HEK293T (cell line): ENCODE results near the gene SPATA21.

Experiments used
- CTCF ChIA-PET: fragments of 350-600 bp; formaldehyde crosslinking; extraction: SDS; loops from one replicate; lab custom pipeline; 2021; ENCODE audit warnings: antibody characterized with exemption, inconsistent platforms; lab: Yijun Ruan, JAX
- POLR2A ChIA-PET: fragments of 350-600 bp; formaldehyde crosslinking; extraction: SDS; loops from one replicate; lab custom pipeline; 2020; ENCODE audit warnings: antibody characterized with exemption, inconsistent platforms; lab: Yijun Ruan, JAX
- DNase-seq: peaks from one replicate; pipeline ENCODE4 v3.0.0; 2012; ENCODE audit warnings: mixed read lengths; ENCODE audit errors: extremely low spot score
- ARNT ChIP-seq: fragments of 450-650 bp; IDR thresholded peaks from 2 replicates; pipeline ENCODE4 v1.6.1; 2017; ENCODE audit warnings: mild to moderate bottlenecking
- BHLHE40 ChIP-seq: fragments of 450-650 bp; IDR thresholded peaks from 2 replicates; pipeline ENCODE4 v1.6.1; 2016; ENCODE audit warnings: mild to moderate bottlenecking, moderate library complexity, borderline replicate concordance
- CTBP1 ChIP-seq: fragments of 450-650 bp; IDR thresholded peaks from 2 replicates; pipeline ENCODE4 v1.6.1; 2016; ENCODE audit warnings: borderline replicate concordance
- ELF4 ChIP-seq: fragments of 450-650 bp; IDR thresholded peaks from 2 replicates; pipeline ENCODE4 v1.6.1; 2017; ENCODE audit warnings: antibody characterized with exemption
- FOXA1 ChIP-seq: fragments of 450-650 bp; IDR thresholded peaks from 2 replicates; pipeline ENCODE4 v1.6.1; 2016; ENCODE audit warnings: mild to moderate bottlenecking
- FOXK2 ChIP-seq: fragments of 450-650 bp; IDR thresholded peaks from 2 replicates; pipeline ENCODE4 v1.6.1; 2016; ENCODE audit warnings: mild to moderate bottlenecking
- FOXM1 ChIP-seq: fragments of 450-650 bp; IDR thresholded peaks from 2 replicates; pipeline ENCODE4 v1.6.1; 2017; ENCODE audit warnings: mild to moderate bottlenecking, borderline replicate concordance
- HDGF ChIP-seq: fragments of 450-650 bp; IDR thresholded peaks from 2 replicates; pipeline ENCODE4 v1.6.1; 2017; ENCODE audit warnings: antibody characterized with exemption, borderline replicate concordance
- L3MBTL2 ChIP-seq: fragments of 450-650 bp; conservative IDR thresholded peaks from 2 replicates; pipeline ENCODE4 v1.6.1; 2016; ENCODE audit warnings: mild to moderate bottlenecking
- LEF1 ChIP-seq: fragments of 450-650 bp; IDR thresholded peaks from 2 replicates; pipeline ENCODE4 v1.6.1; 2017; ENCODE audit warnings: mild to moderate bottlenecking, borderline replicate concordance
- NFRKB ChIP-seq: fragments of 450-650 bp; IDR thresholded peaks from 2 replicates; pipeline ENCODE4 v1.6.1; 2016; ENCODE audit warnings: mild to moderate bottlenecking, moderate library complexity
- SP1 ChIP-seq: fragments of 450-650 bp; IDR thresholded peaks from 2 replicates; pipeline ENCODE4 v1.6.1; 2017
- SUZ12 ChIP-seq: fragments of 450-650 bp; IDR thresholded peaks from 2 replicates; pipeline ENCODE4 v1.6.1; 2016; ENCODE audit warnings: mild to moderate bottlenecking
- TARDBP ChIP-seq: fragments of 450-650 bp; IDR thresholded peaks from 2 replicates; pipeline ENCODE4 v1.6.1; 2016
- ZNF384 ChIP-seq: fragments of 450-650 bp; IDR thresholded peaks from 2 replicates; pipeline ENCODE4 v1.6.1; 2016
- TF ChIP-seq, protein P1 (sequence below): fragments of 450-650 bp; IDR thresholded peaks from 2 replicates; pipeline ENCODE4 v1.6.1; 2016

SPATA21 gene

DNA sequence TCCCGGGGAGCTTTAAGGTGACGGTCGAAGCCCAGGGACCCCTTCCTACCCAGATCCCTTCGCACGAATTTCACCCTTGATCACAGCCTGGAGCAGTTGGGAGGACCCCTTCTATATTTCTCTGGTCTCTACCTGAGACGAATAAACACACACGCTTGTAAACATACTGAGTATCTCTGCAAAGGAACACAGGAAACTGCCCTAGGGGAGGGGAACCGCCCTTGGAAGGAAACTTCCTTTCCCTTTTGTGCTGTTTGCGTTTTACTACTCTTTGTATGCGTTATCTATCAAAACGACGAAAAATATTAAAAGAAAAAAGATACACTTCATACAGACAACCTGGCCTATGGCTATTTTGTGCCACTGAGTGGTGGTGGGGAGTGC is 4.0 kb upstream of the SPATA21 start:
- POLR2A ChIA-PET, result interaction anchor here (0.6 to 2.4 kb wide), 7 partner anchors 8 to 59 kb away, joined by 3 to 15 read pairs (median 8); no protein-coding TSS in a partner anchor
- CTCF ChIA-PET, result interaction anchor here (0.6 kb wide), 1 partner anchor 78 kb away, joined by 7 read pairs; no protein-coding TSS in a partner anchor
- no peak for DNase-seq
- TF ChIP-seq ELF4, result no peak
- TF ChIP-seq L3MBTL2, result no peak
- no peak for TF ChIP-seq FOXM1
- TF ChIP-seq, protein P1, sequence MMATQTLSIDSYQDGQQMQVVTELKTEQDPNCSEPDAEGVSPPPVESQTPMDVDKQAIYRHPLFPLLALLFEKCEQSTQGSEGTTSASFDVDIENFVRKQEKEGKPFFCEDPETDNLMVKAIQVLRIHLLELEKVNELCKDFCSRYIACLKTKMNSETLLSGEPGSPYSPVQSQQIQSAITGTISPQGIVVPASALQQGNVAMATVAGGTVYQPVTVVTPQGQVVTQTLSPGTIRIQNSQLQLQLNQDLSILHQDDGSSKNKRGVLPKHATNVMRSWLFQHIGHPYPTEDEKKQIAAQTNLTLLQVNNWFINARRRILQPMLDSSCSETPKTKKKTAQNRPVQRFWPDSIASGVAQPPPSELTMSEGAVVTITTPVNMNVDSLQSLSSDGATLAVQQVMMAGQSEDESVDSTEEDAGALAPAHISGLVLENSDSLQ, result no peak
- no peak for TF ChIP-seq SUZ12
- no peak for TF ChIP-seq HDGF
- TF ChIP-seq CTBP1, result no peak
- no peak for TF ChIP-seq ARNT
- TF ChIP-seq ZNF384, result no peak
- no peak for TF ChIP-seq TARDBP

DNA sequence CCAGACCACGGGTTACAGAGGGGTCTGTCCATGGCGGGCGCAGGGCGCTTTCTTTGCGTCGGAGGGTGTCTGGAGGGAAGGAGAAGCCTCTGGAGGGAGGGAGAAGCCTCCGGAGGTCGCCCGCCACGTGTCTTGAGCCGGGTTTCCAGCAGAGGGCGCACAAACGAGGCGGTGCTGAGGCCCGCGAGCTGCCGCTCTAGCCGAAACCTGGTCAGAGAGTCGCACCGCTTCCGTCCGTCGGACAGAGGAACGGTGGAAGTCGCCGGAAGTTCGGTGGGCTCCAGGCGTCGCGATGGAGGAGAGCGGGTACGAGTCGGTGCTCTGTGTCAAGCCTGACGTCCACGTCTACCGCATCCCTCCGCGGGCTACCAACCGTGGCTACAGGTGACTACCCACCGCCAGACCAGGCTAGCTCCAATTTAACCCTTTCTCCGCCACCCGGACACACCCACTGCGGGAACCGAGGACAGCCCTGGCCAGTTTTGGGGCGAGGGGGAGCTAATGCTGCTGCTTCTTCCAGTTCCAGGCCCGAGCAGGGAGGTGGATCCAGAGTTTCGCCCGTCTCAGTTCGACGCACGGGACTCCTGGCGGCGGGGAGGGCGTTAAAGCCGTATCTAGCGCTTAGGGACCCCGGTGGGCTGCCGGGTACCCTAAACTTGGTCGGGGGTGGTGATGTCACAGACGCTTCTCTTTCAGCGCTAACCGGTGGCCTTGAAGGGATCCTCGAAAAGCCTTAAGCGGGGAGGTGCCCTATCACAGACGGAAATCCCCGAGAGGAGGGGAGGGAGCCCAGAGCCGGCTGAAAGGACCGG is 3.5 kb upstream of the SPATA21 start, which contains the start of gene NECAP2:
Gene NECAP2, plus strand, starts transcription at position 255 of the 812 bp plus-strand sequence. Its CDS starts 38 bp downstream, at position 293.
- POLR2A ChIA-PET, result interaction anchor here (0.5 to 2.4 kb wide), 15 partner anchors 9 to 581 kb away, joined by 3 to 15 read pairs (median 4); no protein-coding TSS in a partner anchor
- TF ChIP-seq TARDBP (no peak), BHLHE40 (no peak), L3MBTL2 (peak; percentile 81), SUZ12 (no peak), ARNT (no peak), CTBP1 (no peak)
- DNase-seq, result peak; percentile 95

DNA sequence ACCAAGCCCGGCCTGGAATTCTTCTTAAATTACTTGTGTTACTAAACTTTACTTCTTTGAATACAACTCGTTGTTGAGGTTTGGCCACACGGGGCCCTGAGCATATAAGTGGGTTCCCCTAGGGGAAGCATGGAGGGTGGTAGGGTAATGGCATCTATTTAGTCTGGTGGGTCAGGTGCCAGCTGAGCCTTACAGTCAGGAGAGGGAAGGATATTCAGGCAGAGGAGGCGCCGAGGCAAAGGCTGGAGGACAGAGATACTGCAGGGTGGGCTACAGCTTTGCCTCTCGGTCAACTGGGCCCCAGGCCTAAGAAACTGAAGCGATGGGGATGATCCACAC is 2.9 kb upstream of the SPATA21 start:
- DNase-seq, result no peak
- POLR2A ChIA-PET, result interaction anchor here (0.5 to 2.4 kb wide), 14 partner anchors 9 to 580 kb away, joined by 3 to 15 read pairs (median 4); no protein-coding TSS in a partner anchor
- TF ChIP-seq FOXM1, result no peak
- no peak for TF ChIP-seq LEF1
- TF ChIP-seq SP1, result no peak
- TF ChIP-seq SUZ12, result no peak
- TF ChIP-seq ZNF384, result no peak
- TF ChIP-seq TARDBP, result no peak
- TF ChIP-seq ELF4, result no peak
- TF ChIP-seq NFRKB, result no peak
- TF ChIP-seq, protein P1, result no peak
- no peak for TF ChIP-seq L3MBTL2
- TF ChIP-seq FOXK2, result no peak
- no peak for TF ChIP-seq HDGF
- TF ChIP-seq CTBP1, result no peak
- no peak for TF ChIP-seq BHLHE40
- TF ChIP-seq FOXA1, result no peak
- CTCF ChIA-PET, result interaction anchor here (0.7 to 1.2 kb wide), 5 partner anchors 9 to 267 kb away, joined by 3 to 4 read pairs (median 3); no protein-coding TSS in a partner anchor

More for the DNA sequence above, 3.5 kb upstream of the SPATA21 start, which contains the start of gene NECAP2:
- CTCF ChIA-PET, result interaction anchor here (0.6 to 1.1 kb wide), 5 partner anchors 24 to 267 kb away, joined by 3 to 7 read pairs (median 3); no protein-coding TSS in a partner anchor

DNA sequence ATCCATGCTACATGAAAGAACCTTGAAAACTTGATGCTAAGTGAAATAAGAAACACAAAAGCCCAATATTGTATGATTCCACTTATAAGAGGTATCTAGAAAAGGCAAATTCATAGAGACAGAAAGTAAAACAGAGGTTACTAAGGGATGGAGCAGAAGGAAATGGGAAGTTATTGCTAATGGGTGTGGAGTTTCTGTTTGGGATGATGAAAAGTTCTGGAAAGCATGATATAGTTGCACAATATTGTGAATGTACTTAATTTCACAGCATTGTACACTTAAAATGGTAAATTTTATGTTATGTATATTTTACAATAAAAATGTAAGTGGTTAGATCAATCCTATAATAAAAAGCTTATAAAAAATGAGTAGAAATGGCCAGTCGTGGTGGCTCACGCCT is 1.7 kb upstream of the SPATA21 start:
- DNase-seq, result no peak
- ChIA-PET CTCF (interaction anchor here (1.2 kb wide), 1 partner anchor 8 kb away, joined by 3 read pairs; no protein-coding TSS in a partner anchor), POLR2A (no interaction called here)
- TF ChIP-seq, protein P1, result no peak
- TF ChIP-seq SP1 (no peak), L3MBTL2 (no peak), SUZ12 (no peak), FOXM1 (no peak), CTBP1 (no peak), ZNF384 (no peak), ELF4 (no peak), TARDBP (no peak), BHLHE40 (no peak), NFRKB (no peak), ARNT (no peak), FOXA1 (no peak), HDGF (no peak), FOXK2 (no peak), LEF1 (no peak)

DNA sequence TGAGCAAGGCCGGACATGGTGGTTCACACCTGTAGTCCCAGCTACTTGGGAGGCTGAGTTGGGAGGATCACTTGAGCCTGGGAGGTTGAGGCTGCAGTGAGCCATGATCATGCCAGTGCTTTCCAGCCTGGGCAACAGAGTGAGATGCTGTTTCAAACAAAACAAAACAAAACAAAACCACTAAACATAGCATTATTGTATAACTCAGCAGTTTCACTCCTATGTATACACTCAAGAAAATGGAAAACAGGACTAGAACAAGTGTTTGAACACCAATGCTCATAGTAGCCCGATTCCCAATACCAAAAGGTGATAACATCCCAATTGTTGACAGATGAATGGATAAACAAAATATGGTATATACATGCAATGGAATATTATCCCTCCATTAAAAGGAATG is 1.3 kb upstream of the SPATA21 start:
- ChIA-PET CTCF (no interaction called here), POLR2A (no interaction called here)
- no peak for TF ChIP-seq HDGF
- TF ChIP-seq ARNT, result no peak
- TF ChIP-seq LEF1, result no peak
- no peak for TF ChIP-seq FOXA1
- TF ChIP-seq, protein P1, result no peak
- TF ChIP-seq ELF4, result no peak
- no peak for TF ChIP-seq L3MBTL2
- TF ChIP-seq FOXM1, result no peak
- no peak for TF ChIP-seq CTBP1
- no peak for TF ChIP-seq TARDBP
- no peak for TF ChIP-seq BHLHE40
- no peak for TF ChIP-seq SUZ12
- no peak for TF ChIP-seq SP1
- TF ChIP-seq ZNF384, result no peak
- TF ChIP-seq FOXK2, result no peak
- TF ChIP-seq NFRKB, result no peak
- DNase-seq, result no peak
